ENCODE results near the gene DRC1.
"Not testable (repeated sequence)": the region's sequence is repeated elsewhere in the genome, so short reads cannot be mapped to it uniquely, and the experiment has no call there.

The DRC1 gene

DNA sequence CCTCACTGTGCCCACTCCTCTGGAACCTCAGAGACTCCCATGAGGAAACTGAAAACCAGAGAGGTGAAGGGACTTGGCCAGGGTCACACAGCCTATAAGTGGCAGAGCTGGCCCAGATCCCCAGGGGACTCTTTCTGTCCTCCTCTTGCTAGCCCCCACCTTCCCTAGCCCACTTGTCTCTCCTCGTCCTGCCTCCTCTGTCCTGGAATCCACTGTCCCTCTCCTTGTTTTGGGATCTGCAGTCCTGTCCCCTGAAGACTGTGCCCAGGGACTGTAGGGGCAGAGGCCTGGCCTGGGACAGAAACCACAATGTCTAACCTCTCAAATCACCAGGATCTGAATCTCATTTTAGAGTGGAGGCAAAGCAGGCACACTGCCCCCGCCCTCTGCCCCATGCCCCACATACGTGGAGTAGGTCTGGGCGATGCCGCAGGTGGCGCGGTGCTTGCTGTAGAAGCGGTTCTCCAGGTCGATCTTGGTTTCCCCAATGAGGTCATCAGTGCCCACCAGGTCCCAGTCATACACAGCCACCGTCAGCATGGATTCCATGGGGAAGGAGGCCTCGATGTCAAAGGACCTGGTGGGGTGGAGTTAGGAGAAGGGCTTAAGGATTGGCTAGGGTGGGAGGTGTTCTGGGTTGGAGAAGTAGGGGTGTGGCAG, 63.7 kb downstream of the DRC1 start:
- DNase-seq (ENCODE audit: insufficient read length, low spot score): no peak
- no peak for FAIRE-seq
- no peak for TF ChIP-seq POU2F2 (IDR thresholded peaks at IDR 0.05; ENCODE audit: low read depth, low read length)
- no peak for TF ChIP-seq SPI1 (IDR thresholded peaks at IDR 0.05; ENCODE audit: low read depth, low read length)
- TF ChIP-seq PAX5 (IDR thresholded peaks at IDR 0.05; ENCODE audit: insufficient read depth, low read length, severe bottlenecking): no peak
- no peak for TF ChIP-seq POLR2A (IDR thresholded peaks at IDR 0.05; ENCODE audit: low read depth, low read length)
- no peak for TF ChIP-seq TAF1 (IDR thresholded peaks at IDR 0.05; ENCODE audit: low read depth, low read length)

- TF ChIP-seq TAF1 (IDR thresholded peaks at IDR 0.05; ENCODE audit: low read depth, low read length) (no peak), SPI1 (IDR thresholded peaks at IDR 0.05; ENCODE audit: low read depth, low read length) (no peak), POLR2A (IDR thresholded peaks at IDR 0.05; ENCODE audit: low read depth, low read length) (no peak), POLR2AphosphoS5 (IDR thresholded peaks at IDR 0.05; ENCODE audit: low read depth, low read length) (no peak), PAX5 (IDR thresholded peaks at IDR 0.05; ENCODE audit: insufficient read depth, low read length, severe bottlenecking) (no peak), POU2F2 (IDR thresholded peaks at IDR 0.05; ENCODE audit: low read depth, low read length) (no peak)
- FAIRE-seq (no peak), DNase-seq (ENCODE audit: insufficient read length, low spot score) (no peak)
These were observed 64.3 kb downstream of the DRC1 start for GRCh38 chr2:26465981-26466471.

DNA sequence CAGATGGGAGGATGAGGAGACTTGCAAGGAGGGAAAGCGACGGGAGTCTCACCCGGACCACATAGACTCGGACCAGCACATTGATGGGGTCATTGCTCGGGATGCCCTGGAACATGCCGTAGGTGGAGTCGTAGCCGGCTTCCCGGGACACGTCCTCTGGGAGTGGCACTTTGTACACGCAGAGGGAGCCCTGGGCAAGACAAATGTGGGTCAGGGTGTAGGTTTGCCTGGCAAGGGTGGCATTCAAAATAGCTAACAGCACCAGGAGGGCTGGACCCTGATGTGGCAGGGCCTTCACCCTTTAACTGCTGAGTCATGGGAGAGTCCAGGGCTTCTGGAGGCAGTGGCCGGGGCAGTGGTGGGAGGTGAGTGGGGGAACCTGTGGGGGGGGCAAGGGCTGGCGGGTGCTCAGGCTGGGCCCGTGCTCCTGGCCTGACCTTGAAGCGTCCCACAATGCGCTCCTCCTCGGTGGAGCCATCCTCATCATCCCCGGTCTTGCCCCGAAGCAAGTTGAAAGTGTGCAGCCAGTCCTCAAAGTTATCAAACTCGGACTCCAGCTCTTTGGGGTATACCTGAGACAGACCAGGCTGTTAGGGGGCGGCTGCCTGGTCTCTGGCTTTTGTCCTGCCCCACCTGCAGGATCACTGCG, 65.1 kb downstream of the DRC1 start:
- TF ChIP-seq SPI1 (IDR thresholded peaks at IDR 0.05; ENCODE audit: low read depth, low read length) (no peak), PAX5 (IDR thresholded peaks at IDR 0.05; ENCODE audit: insufficient read depth, low read length, severe bottlenecking) (no peak), POLR2A (IDR thresholded peaks at IDR 0.05; ENCODE audit: low read depth, low read length) (no peak), POU2F2 (IDR thresholded peaks at IDR 0.05; ENCODE audit: low read depth, low read length) (no peak), POLR2AphosphoS5 (IDR thresholded peaks at IDR 0.05; ENCODE audit: low read depth, low read length) (no peak), TAF1 (IDR thresholded peaks at IDR 0.05; ENCODE audit: low read depth, low read length) (no peak)
- DNase-seq (ENCODE audit: insufficient read length, low spot score) (no peak), FAIRE-seq (no peak)

GRCh38 chr2:26468544-26468943, 66.8 kb downstream of the DRC1 start:
- not testable (repeated sequence) for DNase-seq (ENCODE audit: insufficient read length, low spot score); FAIRE-seq

GRCh38 chr2:26469092-26469710, 67.5 kb downstream of the DRC1 start:
- DNase-seq (ENCODE audit: insufficient read length, low spot score) (peak; percentile 81), FAIRE-seq (peak; percentile 97)
- TF ChIP-seq POLR2A (IDR thresholded peaks at IDR 0.05; ENCODE audit: low read depth, low read length): no peak
- no peak for TF ChIP-seq SPI1 (IDR thresholded peaks at IDR 0.05; ENCODE audit: low read depth, low read length)
- no peak for TF ChIP-seq POLR2AphosphoS5 (IDR thresholded peaks at IDR 0.05; ENCODE audit: low read depth, low read length)
- no peak for TF ChIP-seq PAX5 (IDR thresholded peaks at IDR 0.05; ENCODE audit: insufficient read depth, low read length, severe bottlenecking)

DNA sequence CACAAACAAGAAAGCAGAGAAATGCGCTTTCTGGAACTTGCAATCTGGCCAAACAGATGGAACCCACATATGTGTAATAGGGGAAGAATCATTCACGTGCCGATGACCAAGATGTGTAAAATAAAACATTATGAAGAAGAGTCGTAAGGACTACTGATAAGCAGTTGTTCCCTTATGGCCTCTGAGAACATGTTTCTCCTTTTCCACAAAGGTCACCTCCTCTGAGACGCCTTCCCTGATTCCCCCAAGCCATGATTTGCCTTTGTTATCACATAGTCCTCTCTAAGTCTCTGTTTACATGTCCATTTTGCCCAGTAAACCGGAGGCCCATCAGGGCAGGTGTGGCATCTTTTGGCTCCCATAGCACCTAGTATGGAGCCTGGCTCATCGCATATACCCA, 68.2 kb downstream of the DRC1 start:
- FAIRE-seq: no peak
- TF ChIP-seq POU2F2 (IDR thresholded peaks at IDR 0.05; ENCODE audit: low read depth, low read length): no peak
- TF ChIP-seq POLR2AphosphoS5 (IDR thresholded peaks at IDR 0.05; ENCODE audit: low read depth, low read length): no peak
- TF ChIP-seq TAF1 (IDR thresholded peaks at IDR 0.05; ENCODE audit: low read depth, low read length): no peak
- no peak for TF ChIP-seq POLR2A (IDR thresholded peaks at IDR 0.05; ENCODE audit: low read depth, low read length)
- TF ChIP-seq SPI1 (IDR thresholded peaks at IDR 0.05; ENCODE audit: low read depth, low read length): no peak
- no peak for TF ChIP-seq PAX5 (IDR thresholded peaks at IDR 0.05; ENCODE audit: insufficient read depth, low read length, severe bottlenecking)
- DNase-seq (ENCODE audit: insufficient read length, low spot score): no peak

DNA sequence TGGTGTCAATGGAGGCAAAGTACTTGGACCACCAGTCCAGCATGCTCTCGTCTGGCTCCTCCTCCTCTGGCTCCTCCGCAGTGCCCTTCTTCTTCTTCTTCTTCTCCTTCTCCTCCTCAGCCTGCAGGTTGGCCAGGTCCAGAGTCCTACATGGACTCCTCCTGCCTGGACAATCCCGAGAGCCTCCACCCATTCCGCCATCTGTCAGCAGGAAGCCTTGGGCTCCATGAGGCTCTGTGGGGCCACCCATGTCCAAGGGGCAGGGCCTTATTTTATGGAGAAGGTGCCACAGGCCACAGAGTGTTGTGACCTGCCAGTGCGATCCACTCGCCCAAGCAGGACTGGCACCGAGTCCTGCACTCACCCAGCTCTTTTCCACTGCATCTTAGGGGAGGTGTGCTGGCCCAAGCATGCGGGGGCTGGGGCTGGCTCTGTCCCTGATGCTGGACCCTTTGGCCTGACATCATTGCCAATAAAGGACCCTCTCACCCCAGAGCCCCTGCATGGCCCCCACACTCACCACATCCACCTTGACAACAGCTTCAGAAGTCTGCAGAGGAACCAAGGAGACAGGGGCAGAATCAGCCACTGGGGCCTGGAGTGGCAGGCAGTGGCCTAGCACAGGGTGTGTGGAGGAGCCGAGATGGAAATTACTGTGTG, 69.0 kb downstream of the DRC1 start:
- FAIRE-seq: no peak
- no peak for DNase-seq (ENCODE audit: insufficient read length, low spot score)
- no peak for TF ChIP-seq PAX5 (IDR thresholded peaks at IDR 0.05; ENCODE audit: insufficient read depth, low read length, severe bottlenecking)
- no peak for TF ChIP-seq TAF1 (IDR thresholded peaks at IDR 0.05; ENCODE audit: low read depth, low read length)
- TF ChIP-seq POLR2AphosphoS5 (IDR thresholded peaks at IDR 0.05; ENCODE audit: low read depth, low read length): no peak
- TF ChIP-seq POU2F2 (IDR thresholded peaks at IDR 0.05; ENCODE audit: low read depth, low read length): no peak
- TF ChIP-seq POLR2A (IDR thresholded peaks at IDR 0.05; ENCODE audit: low read depth, low read length): no peak
- no peak for TF ChIP-seq SPI1 (IDR thresholded peaks at IDR 0.05; ENCODE audit: low read depth, low read length)

DNA sequence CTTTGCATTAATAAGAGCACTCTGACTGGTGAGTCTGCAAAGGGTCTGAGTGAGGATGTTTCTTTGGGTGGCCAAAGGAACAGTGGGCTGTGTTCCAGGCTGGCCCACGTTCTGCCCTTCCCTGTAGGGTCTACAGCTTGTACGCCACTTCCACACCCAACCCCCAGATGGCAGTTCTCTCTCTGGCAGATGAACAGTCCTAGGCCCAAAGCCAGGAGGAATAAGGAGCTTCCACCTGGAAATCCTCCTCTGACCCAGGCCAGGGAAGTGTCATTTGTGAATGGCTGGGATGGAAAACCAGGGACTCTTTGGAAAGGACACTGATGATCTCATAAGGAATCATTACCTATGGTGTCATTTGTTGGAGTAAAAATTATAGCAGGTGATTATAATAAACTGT, 69.6 kb downstream of the DRC1 start:
- DNase-seq (ENCODE audit: insufficient read length, low spot score) (no peak), FAIRE-seq (no peak)
- TF ChIP-seq POU2F2 (IDR thresholded peaks at IDR 0.05; ENCODE audit: low read depth, low read length): no peak
- no peak for TF ChIP-seq POLR2AphosphoS5 (IDR thresholded peaks at IDR 0.05; ENCODE audit: low read depth, low read length)
- TF ChIP-seq POLR2A (IDR thresholded peaks at IDR 0.05; ENCODE audit: low read depth, low read length): no peak
- TF ChIP-seq SPI1 (IDR thresholded peaks at IDR 0.05; ENCODE audit: low read depth, low read length): no peak
- TF ChIP-seq TAF1 (IDR thresholded peaks at IDR 0.05; ENCODE audit: low read depth, low read length): no peak
- no peak for TF ChIP-seq PAX5 (IDR thresholded peaks at IDR 0.05; ENCODE audit: insufficient read depth, low read length, severe bottlenecking)
